Left lobe of liver (tissue), 2 donors: Measurements from ENCODE around the gene TRABD. TPM values are rescaled to one million over a fixed set of nuclear protein-coding genes. Genes with fewer than 3 reads are reported as not detected.

Experiments
- ATAC-seq: fragments of 200-7000 bp; cut with Tn5 transposase; one replicate; pipeline ENCODE4 v1.9.1; 2020; ENCODE audit warnings: mild to moderate bottlenecking, moderate library complexity
- DNase-seq: peaks from one replicate; pipeline ENCODE4 v3.0.0-alpha.2; 2020; ENCODE audit warnings: low spot score
- total RNA-seq: library from RNA; stranded (reverse); gene quantifications from one replicate; pipeline ENCODE4 v1.2.1, GENCODE V29; 2021
- donor health status: DM: no; HTN: no; CAD: no; lungs with moderate emphysema.
- donor health status: DM: no; HTN: yes; CAD: no.

The TRABD gene
- total RNA-seq, 1 donor from 2014 or later, result 25.9 TPM

- DNase-seq, result no peak
- no peak for ATAC-seq
These were observed 46.9 kb downstream of the TRABD start for GRCh38 chr22:50232481-50233151.

- DNase-seq (no peak), ATAC-seq (no peak)
These were observed 47.5 kb downstream of the TRABD start for GRCh38 chr22:50233223-50233622.

- DNase-seq (no peak), ATAC-seq (peak; percentile 60)
These were observed 51.2 kb downstream of the TRABD start for GRCh38 chr22:50236731-50237409.

GRCh38 chr22:50238755-50239154 lies 53.0 kb downstream of the TRABD start:
- ATAC-seq, result no peak
- DNase-seq, result no peak

- DNase-seq (no peak), ATAC-seq (no peak)
These were observed 56.8 kb downstream of the TRABD start for GRCh38 chr22:50242406-50242949.

- peak; percentile 47 for ATAC-seq
These were observed 58.1 kb downstream of the TRABD start for GRCh38 chr22:50243685-50244419.

GRCh38 chr22:50244420-50245213 lies 58.9 kb downstream of the TRABD start, which contains the start of gene TUBGCP6:
TSS of gene TUBGCP6 (minus strand) at chr22:50245023. CDS start at chr22:50244459, 564 bp downstream.
- DNase-seq, result peak; percentile 95
- ATAC-seq, result peak; percentile 83

More at GRCh38 chr22:50243685-50244419, 58.1 kb downstream of the TRABD start:
- DNase-seq, result no peak

- peak; percentile 49 for ATAC-seq
These were observed 59.7 kb downstream of the TRABD start for GRCh38 chr22:50245214-50246072.

GRCh38 chr22:50246242-50247175 lies 60.8 kb downstream of the TRABD start:
- DNase-seq (no peak), ATAC-seq (no peak)

More at GRCh38 chr22:50245214-50246072, 59.7 kb downstream of the TRABD start:
- DNase-seq, result no peak

- ATAC-seq (no peak), DNase-seq (no peak)
These were observed 62.0 kb downstream of the TRABD start for GRCh38 chr22:50247748-50248147.

- no peak for DNase-seq
These were observed 62.7 kb downstream of the TRABD start for GRCh38 chr22:50248196-50249081.

More at GRCh38 chr22:50248196-50249081, 62.7 kb downstream of the TRABD start:
- ATAC-seq, result no peak

Other genes starting within 250 kb of the TRABD start
- 36.8 TPM for gene PIM3, start 225.1 kb upstream of the TRABD start, total RNA-seq
- gene IL17REL, start 173.1 kb upstream of the TRABD start, total RNA-seq, result not detected
- gene TTLL8, start 127.6 kb upstream of the TRABD start, total RNA-seq, result not detected
- gene MLC1, start 100.5 kb upstream of the TRABD start, total RNA-seq, result not detected
- not detected for gene MOV10L1, start 95.9 kb upstream of the TRABD start, total RNA-seq
- gene PANX2, start 15.2 kb upstream of the TRABD start, total RNA-seq, result 10.6 TPM
- gene SELENOO, start 15.1 kb downstream of the TRABD start, total RNA-seq, result 85.2 TPM
- 21.3 TPM for gene TUBGCP6, start 59.1 kb downstream of the TRABD start, total RNA-seq
- gene HDAC10, start 65.4 kb downstream of the TRABD start, total RNA-seq, result 33.3 TPM
- 5.0 TPM for gene MAPK12, start 75.8 kb downstream of the TRABD start, total RNA-seq
- 8.2 TPM for gene MAPK11, start 84.5 kb downstream of the TRABD start, total RNA-seq
- gene PLXNB2, start 121.7 kb downstream of the TRABD start, total RNA-seq, result 187 TPM
- 1.8 TPM for gene DENND6B, start 141.1 kb downstream of the TRABD start, total RNA-seq
- 65.4 TPM for gene PPP6R2, start 157.4 kb downstream of the TRABD start, total RNA-seq